GM15510 (cell line): ENCODE results near the gene TLNRD1.

ENCODE experiments used
- POLR2A ChIP-seq: IDR thresholded peaks from 3 replicates; pipeline ENCODE4 v1.6.1; 2011; ENCODE audit warnings: borderline replicate concordance; ENCODE audit not compliant: insufficient read length; ENCODE audit errors: extremely low read depth

The TLNRD1 gene

GRCh38 chr15:80974914-80975313 is 25.8 kb upstream of the TLNRD1 start:
- no peak for TF ChIP-seq POLR2A

GRCh38 chr15:80976851-80977250 is 23.9 kb upstream of the TLNRD1 start:
- no peak for TF ChIP-seq POLR2A

GRCh38 chr15:80977627-80978036 is 23.1 kb upstream of the TLNRD1 start:
- no peak for TF ChIP-seq POLR2A

- TF ChIP-seq POLR2A: no peak
Measured at GRCh38 chr15:80978685-80979329, 21.9 kb upstream of the TLNRD1 start.

- no peak for TF ChIP-seq POLR2A
Measured at GRCh38 chr15:80979538-80980200, 21.1 kb upstream of the TLNRD1 start.

- TF ChIP-seq POLR2A: no peak
Measured at GRCh38 chr15:80982205-80982604, 18.5 kb upstream of the TLNRD1 start.

- no peak for TF ChIP-seq POLR2A
Measured at GRCh38 chr15:80982839-80983238, 17.9 kb upstream of the TLNRD1 start.

- TF ChIP-seq POLR2A: no peak
Measured at GRCh38 chr15:80984856-80985255, 15.9 kb upstream of the TLNRD1 start.

GRCh38 chr15:80985981-80986380 is 14.7 kb upstream of the TLNRD1 start:
- no peak for TF ChIP-seq POLR2A

- no peak for TF ChIP-seq POLR2A
Measured at GRCh38 chr15:80986487-80986886, 14.2 kb upstream of the TLNRD1 start.

GRCh38 chr15:80988148-80988796 is 12.5 kb upstream of the TLNRD1 start:
- TF ChIP-seq POLR2A: no peak

GRCh38 chr15:80989081-80989517 is 11.6 kb upstream of the TLNRD1 start:
- TF ChIP-seq POLR2A: no peak

GRCh38 chr15:80989518-80990478 is 10.9 kb upstream of the TLNRD1 start, which contains the start of gene MESD:
Gene MESD, minus strand, starts transcription at chr15:80989819. Its CDS starts 28 bp downstream, at chr15:80989791.
- peak; percentile 98 for TF ChIP-seq POLR2A

GRCh38 chr15:80990955-80991354 is 9.8 kb upstream of the TLNRD1 start:
- no peak for TF ChIP-seq POLR2A
